GM21786 (cell line): ENCODE data around the gene ZBTB18.
"Not testable (repeated sequence)": the region's sequence is repeated elsewhere in the genome, so short reads cannot be mapped to it uniquely, and the experiment has no call there.

Experiments used
- ATAC-seq: cut with Tn5 transposase; IDR thresholded peaks from one replicate; pipeline ENCODE4 v1.9.1; 2021; ENCODE audit not compliant: unreplicated experiment

The ZBTB18 gene

GRCh38 chr1:244050835-244051444, at the start of gene ZBTB18:
Gene ZBTB18 (plus strand): TSS chr1:244051283. CDS start chr1:244051432, 149 bp downstream.
- no peak for ATAC-seq

GRCh38 chr1:244002721-244003120, 48.4 kb upstream of the ZBTB18 start:
- no peak for ATAC-seq

GRCh38 chr1:244005455-244005854, 45.6 kb upstream of the ZBTB18 start:
- no peak for ATAC-seq

- ATAC-seq: no peak
Observed at GRCh38 chr1:244006381-244006901, 44.6 kb upstream of the ZBTB18 start.

- no peak for ATAC-seq
Observed at GRCh38 chr1:244006961-244007360, 44.1 kb upstream of the ZBTB18 start.

- no peak for ATAC-seq
Observed at GRCh38 chr1:244010191-244010590, 40.9 kb upstream of the ZBTB18 start.

GRCh38 chr1:244010703-244011123, 40.4 kb upstream of the ZBTB18 start:
- ATAC-seq: no peak

- no peak for ATAC-seq
Observed at GRCh38 chr1:244011271-244011670, 39.8 kb upstream of the ZBTB18 start.

- ATAC-seq: no peak
Observed at GRCh38 chr1:244011786-244012185, 39.3 kb upstream of the ZBTB18 start.

- no peak for ATAC-seq
Observed at GRCh38 chr1:244012202-244012601, 38.9 kb upstream of the ZBTB18 start.

- no peak for ATAC-seq
Observed at GRCh38 chr1:244013100-244013499, 38.0 kb upstream of the ZBTB18 start.

- not testable (repeated sequence) for ATAC-seq
Observed at GRCh38 chr1:244014862-244015261, 36.2 kb upstream of the ZBTB18 start.

- no peak for ATAC-seq
Observed at GRCh38 chr1:244019982-244020485, 31.0 kb upstream of the ZBTB18 start.

GRCh38 chr1:244021427-244021826, 29.7 kb upstream of the ZBTB18 start:
- no peak for ATAC-seq

- no peak for ATAC-seq
Observed at GRCh38 chr1:244022311-244022710, 28.8 kb upstream of the ZBTB18 start.

GRCh38 chr1:244022864-244023440, 28.1 kb upstream of the ZBTB18 start:
- no peak for ATAC-seq

GRCh38 chr1:244027491-244028145, 23.5 kb upstream of the ZBTB18 start:
- ATAC-seq: no peak

GRCh38 chr1:244028701-244029100, 22.4 kb upstream of the ZBTB18 start:
- ATAC-seq: no peak

GRCh38 chr1:244029124-244029523, 22.0 kb upstream of the ZBTB18 start:
- ATAC-seq: no peak

GRCh38 chr1:244030481-244031040, 20.5 kb upstream of the ZBTB18 start:
- no peak for ATAC-seq

- no peak for ATAC-seq
Observed at GRCh38 chr1:244035358-244035757, 15.7 kb upstream of the ZBTB18 start.

GRCh38 chr1:244037252-244037651, 13.8 kb upstream of the ZBTB18 start:
- no peak for ATAC-seq
